GM18508 (cell line): ENCODE measurements around the gene HES7.
"Not testable (repeated sequence)": the region's sequence is repeated elsewhere in the genome, so short reads cannot be mapped to it uniquely, and the experiment has no call there.

ENCODE experiments used
- ATAC-seq: cut with Tn5 transposase; IDR thresholded peaks from one replicate; pipeline ENCODE4 v1.9.1; 2021; ENCODE audit warnings: moderate number of reproducible peaks; ENCODE audit not compliant: insufficient read depth, unreplicated experiment

Gene HES7

GRCh38 chr17:8105957-8106398 is 17.9 kb downstream of the HES7 start:
- no peak for ATAC-seq

GRCh38 chr17:8104911-8105310 is 19.0 kb downstream of the HES7 start:
- ATAC-seq, result no peak

- ATAC-seq, result no peak
Observed at GRCh38 chr17:8103549-8103948, 20.4 kb downstream of the HES7 start.

GRCh38 chr17:8101721-8102120 is 22.2 kb downstream of the HES7 start:
- no peak for ATAC-seq

- no peak for ATAC-seq
Observed at GRCh38 chr17:8100763-8101162, 23.1 kb downstream of the HES7 start.

- ATAC-seq, result no peak
Observed at GRCh38 chr17:8100111-8100510, 23.8 kb downstream of the HES7 start.

- ATAC-seq, result no peak
Observed at GRCh38 chr17:8096541-8096940, 27.4 kb downstream of the HES7 start.

GRCh38 chr17:8095361-8095760 is 28.5 kb downstream of the HES7 start:
- ATAC-seq, result no peak

GRCh38 chr17:8091033-8091687 is 32.7 kb downstream of the HES7 start:
- ATAC-seq, result no peak

- ATAC-seq, result no peak
Observed at GRCh38 chr17:8089728-8090127, 34.2 kb downstream of the HES7 start.

GRCh38 chr17:8087952-8088230 is 36.0 kb downstream of the HES7 start:
- ATAC-seq, result no peak

GRCh38 chr17:8087075-8087951 is 36.6 kb downstream of the HES7 start, which contains the start of gene ALOX12B:
Gene ALOX12B, minus strand, starts transcription at chr17:8087716. Its CDS starts 274 bp downstream, at chr17:8087442.
- ATAC-seq, result no peak

GRCh38 chr17:8084250-8084649 is 39.7 kb downstream of the HES7 start:
- ATAC-seq, result no peak

- no peak for ATAC-seq
Observed at GRCh38 chr17:8082292-8082691, 41.6 kb downstream of the HES7 start.

GRCh38 chr17:8081876-8082275 is 42.0 kb downstream of the HES7 start:
- ATAC-seq, result no peak

- no peak for ATAC-seq
Observed at GRCh38 chr17:8080799-8081219, 43.1 kb downstream of the HES7 start.

- ATAC-seq, result no peak
Observed at GRCh38 chr17:8080208-8080798, 43.6 kb downstream of the HES7 start.

GRCh38 chr17:8079291-8080207 is 44.4 kb downstream of the HES7 start:
- no peak for ATAC-seq

GRCh38 chr17:8077939-8078338 is 46.0 kb downstream of the HES7 start:
- not testable (repeated sequence) for ATAC-seq

GRCh38 chr17:8076502-8077266 is 47.2 kb downstream of the HES7 start:
- no peak for ATAC-seq
